HepG2 (cell line): ENCODE results near the gene ART5. TPM values are rescaled to one million over a fixed set of nuclear protein-coding genes. Genes with fewer than 3 reads are reported as not detected.

ENCODE experiments used
- EED ChIP-seq: sonication (generic); formaldehyde crosslinking; IDR thresholded peaks from 2 replicates; pipeline ENCODE4 v1.5.0; 2020; ENCODE audit warnings: mild to moderate bottlenecking, missing genetic modification reagents
- KAT8 ChIP-seq: IDR thresholded peaks from 2 replicates; pipeline ENCODE4 v1.6.1; 2016; ENCODE audit warnings: missing genetic modification reagents, missing compliant biosample characterization
- MAFG ChIP-seq: sonication (generic); formaldehyde crosslinking; IDR thresholded peaks from 2 replicates; pipeline ENCODE4 v1.5.1; 2020; ENCODE audit warnings: mild to moderate bottlenecking, missing genetic modification reagents
- NAIF1 ChIP-seq: sonication (generic); formaldehyde crosslinking; IDR thresholded peaks from 2 replicates; pipeline ENCODE4 v1.5.0; 2020; ENCODE audit warnings: mild to moderate bottlenecking, missing genetic modification reagents, borderline replicate concordance
- PCBP2 ChIP-seq: fragments of 200-400 bp; formaldehyde crosslinking; optimal IDR thresholded peaks from 2 replicates; pipeline ENCODE3; 2018; ENCODE audit warnings: low read length, low read depth; ENCODE audit not compliant: poor library complexity, severe bottlenecking
- RARA ChIP-seq: IDR thresholded peaks from 2 replicates; pipeline ENCODE4 v1.6.1; 2016; ENCODE audit warnings: missing genetic modification reagents, missing compliant biosample characterization
- REPIN1 ChIP-seq: sonication (generic); formaldehyde crosslinking; IDR thresholded peaks from 2 replicates; pipeline ENCODE4 v1.8.0; 2022; ENCODE audit warnings: missing genetic modification reagents, low read depth, mild to moderate bottlenecking, borderline replicate concordance
- SMC3 ChIP-seq: IDR thresholded peaks from 2 replicates; pipeline ENCODE4 v1.6.1; 2011; ENCODE audit warnings: low read length, improper control_type of control experiment
- STAG1 ChIP-seq: sonication (generic); formaldehyde crosslinking; IDR thresholded peaks from 2 replicates; pipeline ENCODE4 v1.4.0; 2020; ENCODE audit warnings: missing genetic modification reagents
- polyA plus RNA-seq, 8 experiments: library from polyadenylated mRNA; depleted of rRNA in 3 of 8; stranded (reverse) in 7 of 8; unstranded in 1 of 8; fragments of >200 nt; fragmentation: Illumina TruSeq in 4 of 8; extraction: Trizol in 4 of 8; gene quantifications; 2 replicates each; pipeline versions ENCODE4 v1.2.1 to v1.2.3, GENCODE V29; 2011 to 2016; ENCODE audit warnings: low read depth in 4 of 8, missing spikeins in 1 of 8, mixed read lengths in 1 of 8; ENCODE audit not compliant: insufficient read depth in 1 of 8
- total RNA-seq, 5 experiments: library from RNA; depleted of rRNA; stranded (reverse); fragments of >200 nt; fragmentation: Illumina TruSeq; extraction: Trizol; gene quantifications; 2 replicates each; pipeline ENCODE4 v1.2.3, GENCODE V29; 2016; ENCODE audit warnings: low read depth in 1 of 5
- TF ChIP-seq, protein P1 (sequence below): sonication (generic); formaldehyde crosslinking; IDR thresholded peaks from 2 replicates; pipeline ENCODE4 v1.4.0; 2020; ENCODE audit warnings: missing genetic modification reagents
- TF ChIP-seq, protein P2 (sequence below), 2 experiments: fragments of 450-650 bp in 1 of 2; sonication (generic) in 1 of 2; formaldehyde crosslinking; IDR thresholded peaks; 2 replicates each; pipeline versions ENCODE4 v1.5.0 to v1.8.0; 2020 to 2022; ENCODE audit warnings: mild to moderate bottlenecking in 1 of 2, missing genetic modification reagents in 1 of 2
- TF ChIP-seq, protein P3 (sequence below): sonication (generic); formaldehyde crosslinking; IDR thresholded peaks from 2 replicates; pipeline ENCODE4 v1.5.1; 2020; ENCODE audit warnings: mild to moderate bottlenecking, missing genetic modification reagents, borderline replicate concordance
- TF ChIP-seq, protein P4 (sequence below): sonication (generic); formaldehyde crosslinking; IDR thresholded peaks from 2 replicates; pipeline ENCODE4 v1.4.0; 2020; ENCODE audit warnings: mild to moderate bottlenecking, missing genetic modification reagents
- TF ChIP-seq, protein P5 (sequence below): sonication (generic); formaldehyde crosslinking; IDR thresholded peaks from 2 replicates; pipeline ENCODE4 v1.8.1; 2022; ENCODE audit warnings: mild to moderate bottlenecking, missing genetic modification reagents

The ART5 gene
- total and polyA plus RNA-seq, 2 of the 13 experiments (the other 11 are each of a cell fraction or from before 2014, with no cell fraction given): 0.55 to 0.93 TPM

DNA sequence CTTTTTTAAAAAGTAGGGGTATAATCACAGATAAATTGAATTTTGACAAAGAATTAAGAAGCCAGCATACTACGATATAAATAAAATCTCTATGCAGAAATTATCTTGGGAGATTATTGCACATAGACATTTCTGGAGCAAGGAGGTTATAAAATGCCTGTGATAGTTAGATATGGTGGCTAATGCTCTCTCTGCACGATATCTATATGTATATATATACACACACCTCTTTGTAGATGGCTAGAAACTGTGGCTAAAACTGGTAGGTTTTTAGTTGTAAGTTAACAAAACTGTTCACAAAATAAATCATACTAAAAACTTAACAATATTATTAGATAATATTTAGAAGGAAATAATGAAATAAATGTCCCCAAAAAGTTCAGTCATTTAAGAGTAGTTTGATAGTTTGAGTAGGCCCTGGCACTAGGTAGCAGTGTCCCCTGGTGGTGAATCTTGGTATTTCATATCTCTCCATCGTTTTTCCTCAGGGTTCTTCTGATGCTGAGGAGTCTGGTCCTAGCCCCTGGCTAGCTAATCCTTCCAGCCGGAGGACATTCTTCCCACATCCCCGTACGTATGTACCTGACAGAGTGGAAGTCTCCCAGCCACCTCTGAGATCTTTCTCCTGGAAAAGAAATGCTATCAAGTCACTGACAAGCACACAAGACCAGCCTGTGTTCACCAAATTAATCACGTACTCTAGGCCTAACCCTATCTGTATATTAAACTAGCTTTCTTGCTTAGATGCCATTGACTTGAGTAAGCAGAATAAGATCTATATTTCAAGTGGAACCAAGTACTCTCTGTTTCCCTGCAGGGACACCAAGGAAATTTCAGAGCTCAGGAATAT, 32.2 kb downstream of the ART5 start (continued):
- TF ChIP-seq, protein P1, sequence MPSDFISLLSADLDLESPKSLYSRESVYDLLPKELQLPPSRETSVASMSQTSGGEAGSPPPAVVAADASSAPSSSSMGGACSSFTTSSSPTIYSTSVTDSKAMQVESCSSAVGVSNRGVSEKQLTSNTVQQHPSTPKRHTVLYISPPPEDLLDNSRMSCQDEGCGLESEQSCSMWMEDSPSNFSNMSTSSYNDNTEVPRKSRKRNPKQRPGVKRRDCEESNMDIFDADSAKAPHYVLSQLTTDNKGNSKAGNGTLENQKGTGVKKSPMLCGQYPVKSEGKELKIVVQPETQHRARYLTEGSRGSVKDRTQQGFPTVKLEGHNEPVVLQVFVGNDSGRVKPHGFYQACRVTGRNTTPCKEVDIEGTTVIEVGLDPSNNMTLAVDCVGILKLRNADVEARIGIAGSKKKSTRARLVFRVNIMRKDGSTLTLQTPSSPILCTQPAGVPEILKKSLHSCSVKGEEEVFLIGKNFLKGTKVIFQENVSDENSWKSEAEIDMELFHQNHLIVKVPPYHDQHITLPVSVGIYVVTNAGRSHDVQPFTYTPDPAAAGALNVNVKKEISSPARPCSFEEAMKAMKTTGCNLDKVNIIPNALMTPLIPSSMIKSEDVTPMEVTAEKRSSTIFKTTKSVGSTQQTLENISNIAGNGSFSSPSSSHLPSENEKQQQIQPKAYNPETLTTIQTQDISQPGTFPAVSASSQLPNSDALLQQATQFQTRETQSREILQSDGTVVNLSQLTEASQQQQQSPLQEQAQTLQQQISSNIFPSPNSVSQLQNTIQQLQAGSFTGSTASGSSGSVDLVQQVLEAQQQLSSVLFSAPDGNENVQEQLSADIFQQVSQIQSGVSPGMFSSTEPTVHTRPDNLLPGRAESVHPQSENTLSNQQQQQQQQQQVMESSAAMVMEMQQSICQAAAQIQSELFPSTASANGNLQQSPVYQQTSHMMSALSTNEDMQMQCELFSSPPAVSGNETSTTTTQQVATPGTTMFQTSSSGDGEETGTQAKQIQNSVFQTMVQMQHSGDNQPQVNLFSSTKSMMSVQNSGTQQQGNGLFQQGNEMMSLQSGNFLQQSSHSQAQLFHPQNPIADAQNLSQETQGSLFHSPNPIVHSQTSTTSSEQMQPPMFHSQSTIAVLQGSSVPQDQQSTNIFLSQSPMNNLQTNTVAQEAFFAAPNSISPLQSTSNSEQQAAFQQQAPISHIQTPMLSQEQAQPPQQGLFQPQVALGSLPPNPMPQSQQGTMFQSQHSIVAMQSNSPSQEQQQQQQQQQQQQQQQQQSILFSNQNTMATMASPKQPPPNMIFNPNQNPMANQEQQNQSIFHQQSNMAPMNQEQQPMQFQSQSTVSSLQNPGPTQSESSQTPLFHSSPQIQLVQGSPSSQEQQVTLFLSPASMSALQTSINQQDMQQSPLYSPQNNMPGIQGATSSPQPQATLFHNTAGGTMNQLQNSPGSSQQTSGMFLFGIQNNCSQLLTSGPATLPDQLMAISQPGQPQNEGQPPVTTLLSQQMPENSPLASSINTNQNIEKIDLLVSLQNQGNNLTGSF (CRISPR knock-in tag): no peak
- TF ChIP-seq NAIF1 (CRISPR knock-in tag): no peak
- TF ChIP-seq, protein P2, sequence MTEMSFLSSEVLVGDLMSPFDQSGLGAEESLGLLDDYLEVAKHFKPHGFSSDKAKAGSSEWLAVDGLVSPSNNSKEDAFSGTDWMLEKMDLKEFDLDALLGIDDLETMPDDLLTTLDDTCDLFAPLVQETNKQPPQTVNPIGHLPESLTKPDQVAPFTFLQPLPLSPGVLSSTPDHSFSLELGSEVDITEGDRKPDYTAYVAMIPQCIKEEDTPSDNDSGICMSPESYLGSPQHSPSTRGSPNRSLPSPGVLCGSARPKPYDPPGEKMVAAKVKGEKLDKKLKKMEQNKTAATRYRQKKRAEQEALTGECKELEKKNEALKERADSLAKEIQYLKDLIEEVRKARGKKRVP (CRISPR knock-in tag; IDR thresholded peaks at IDR 0.05): no peak
- TF ChIP-seq, protein P3, sequence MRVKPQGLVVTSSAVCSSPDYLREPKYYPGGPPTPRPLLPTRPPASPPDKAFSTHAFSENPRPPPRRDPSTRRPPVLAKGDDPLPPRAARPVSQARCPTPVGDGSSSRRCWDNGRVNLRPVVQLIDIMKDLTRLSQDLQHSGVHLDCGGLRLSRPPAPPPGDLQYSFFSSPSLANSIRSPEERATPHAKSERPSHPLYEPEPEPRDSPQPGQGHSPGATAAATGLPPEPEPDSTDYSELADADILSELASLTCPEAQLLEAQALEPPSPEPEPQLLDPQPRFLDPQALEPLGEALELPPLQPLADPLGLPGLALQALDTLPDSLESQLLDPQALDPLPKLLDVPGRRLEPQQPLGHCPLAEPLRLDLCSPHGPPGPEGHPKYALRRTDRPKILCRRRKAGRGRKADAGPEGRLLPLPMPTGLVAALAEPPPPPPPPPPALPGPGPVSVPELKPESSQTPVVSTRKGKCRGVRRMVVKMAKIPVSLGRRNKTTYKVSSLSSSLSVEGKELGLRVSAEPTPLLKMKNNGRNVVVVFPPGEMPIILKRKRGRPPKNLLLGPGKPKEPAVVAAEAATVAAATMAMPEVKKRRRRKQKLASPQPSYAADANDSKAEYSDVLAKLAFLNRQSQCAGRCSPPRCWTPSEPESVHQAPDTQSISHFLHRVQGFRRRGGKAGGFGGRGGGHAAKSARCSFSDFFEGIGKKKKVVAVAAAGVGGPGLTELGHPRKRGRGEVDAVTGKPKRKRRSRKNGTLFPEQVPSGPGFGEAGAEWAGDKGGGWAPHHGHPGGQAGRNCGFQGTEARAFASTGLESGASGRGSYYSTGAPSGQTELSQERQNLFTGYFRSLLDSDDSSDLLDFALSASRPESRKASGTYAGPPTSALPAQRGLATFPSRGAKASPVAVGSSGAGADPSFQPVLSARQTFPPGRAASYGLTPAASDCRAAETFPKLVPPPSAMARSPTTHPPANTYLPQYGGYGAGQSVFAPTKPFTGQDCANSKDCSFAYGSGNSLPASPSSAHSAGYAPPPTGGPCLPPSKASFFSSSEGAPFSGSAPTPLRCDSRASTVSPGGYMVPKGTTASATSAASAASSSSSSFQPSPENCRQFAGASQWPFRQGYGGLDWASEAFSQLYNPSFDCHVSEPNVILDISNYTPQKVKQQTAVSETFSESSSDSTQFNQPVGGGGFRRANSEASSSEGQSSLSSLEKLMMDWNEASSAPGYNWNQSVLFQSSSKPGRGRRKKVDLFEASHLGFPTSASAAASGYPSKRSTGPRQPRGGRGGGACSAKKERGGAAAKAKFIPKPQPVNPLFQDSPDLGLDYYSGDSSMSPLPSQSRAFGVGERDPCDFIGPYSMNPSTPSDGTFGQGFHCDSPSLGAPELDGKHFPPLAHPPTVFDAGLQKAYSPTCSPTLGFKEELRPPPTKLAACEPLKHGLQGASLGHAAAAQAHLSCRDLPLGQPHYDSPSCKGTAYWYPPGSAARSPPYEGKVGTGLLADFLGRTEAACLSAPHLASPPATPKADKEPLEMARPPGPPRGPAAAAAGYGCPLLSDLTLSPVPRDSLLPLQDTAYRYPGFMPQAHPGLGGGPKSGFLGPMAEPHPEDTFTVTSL (CRISPR knock-in tag): no peak
- TF ChIP-seq EED (CRISPR knock-in tag): no peak
- TF ChIP-seq, protein P4, sequence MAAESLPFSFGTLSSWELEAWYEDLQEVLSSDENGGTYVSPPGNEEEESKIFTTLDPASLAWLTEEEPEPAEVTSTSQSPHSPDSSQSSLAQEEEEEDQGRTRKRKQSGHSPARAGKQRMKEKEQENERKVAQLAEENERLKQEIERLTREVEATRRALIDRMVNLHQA: no peak
- TF ChIP-seq PCBP2: no peak
- TF ChIP-seq KAT8 (CRISPR knock-in tag): no peak
- TF ChIP-seq RARA (CRISPR knock-in tag): no peak
- TF ChIP-seq MAFG (CRISPR knock-in tag): no peak
- TF ChIP-seq STAG1 (CRISPR knock-in tag): peak; percentile 57
- no peak for TF ChIP-seq REPIN1 (CRISPR knock-in tag)
- TF ChIP-seq, protein P5, sequence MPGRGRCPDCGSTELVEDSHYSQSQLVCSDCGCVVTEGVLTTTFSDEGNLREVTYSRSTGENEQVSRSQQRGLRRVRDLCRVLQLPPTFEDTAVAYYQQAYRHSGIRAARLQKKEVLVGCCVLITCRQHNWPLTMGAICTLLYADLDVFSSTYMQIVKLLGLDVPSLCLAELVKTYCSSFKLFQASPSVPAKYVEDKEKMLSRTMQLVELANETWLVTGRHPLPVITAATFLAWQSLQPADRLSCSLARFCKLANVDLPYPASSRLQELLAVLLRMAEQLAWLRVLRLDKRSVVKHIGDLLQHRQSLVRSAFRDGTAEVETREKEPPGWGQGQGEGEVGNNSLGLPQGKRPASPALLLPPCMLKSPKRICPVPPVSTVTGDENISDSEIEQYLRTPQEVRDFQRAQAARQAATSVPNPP (CRISPR knock-in tag): no peak
- TF ChIP-seq SMC3: peak; percentile 68
